Activated naive CD4-positive, alpha-beta T cell treated with anti-CD3 and anti-CD28 coated beads for 36 hours (primary cell): Measurements from ENCODE around the gene TACO1. TPM values are rescaled to one million over a fixed set of nuclear protein-coding genes. Genes with fewer than 3 reads are reported as not detected.

Experiments used
- CTCF ChIA-PET: fragments of 350-600 bp; sonication (Branson Sonifier 250); formaldehyde crosslinking; loops from one replicate; lab custom pipeline; 2021; ENCODE audit warnings: antibody characterized with exemption; lab: Charles Lee
- DNase-seq: peaks from one replicate; pipeline ENCODE4 v3.0.0-alpha.2; 2020
- H3K27ac Mint-ChIP-seq: one replicate; pipeline ENCODE4 v1.8.0; 2021; ENCODE audit warnings: mild to moderate bottlenecking, mixed read lengths
- H3K27me3 Mint-ChIP-seq: one replicate; pipeline ENCODE4 v1.8.0; 2021; ENCODE audit warnings: low read depth, mixed read lengths
- H3K36me3 Mint-ChIP-seq: one replicate; pipeline ENCODE4 v1.8.0; 2021; ENCODE audit warnings: low read depth, mixed read lengths
- H3K4me1 Mint-ChIP-seq: one replicate; pipeline ENCODE4 v1.8.0; 2021; ENCODE audit warnings: low read depth, mixed read lengths
- H3K4me3 Mint-ChIP-seq: one replicate; pipeline ENCODE4 v1.8.0; 2021; ENCODE audit warnings: mild to moderate bottlenecking, moderate library complexity, mixed read lengths
- H3K9me3 Mint-ChIP-seq: one replicate; pipeline ENCODE4 v1.8.0; 2021; ENCODE audit warnings: mixed read lengths
- intact Hi-C: fragments of 100-400 bp; cut with micrococcal nuclease; formaldehyde crosslinking; loops from one replicate; pipeline ENCODE4 v1.15.1; 2023
- total RNA-seq, 2 experiments: library from RNA; stranded (reverse); gene quantifications; one replicate each; pipeline ENCODE4 v1.2.3, GENCODE V29; 2021

Gene TACO1
- total RNA-seq, 2 experiments from 2014 or later = 27.6 to 28.9 TPM

GRCh38 chr17:63573634-63574033, 27.1 kb upstream of the TACO1 start:
- H3K36me3 Mint-ChIP-seq = peaks cover 10% of the 10 kb centered on the region
- no peak for DNase-seq
- H3K27me3 Mint-ChIP-seq = no peaks in the 10 kb centered on the region
- CTCF ChIA-PET = interaction anchor here (1.2 kb wide), 1 partner anchor 35 kb away, joined by 3 read pairs; no protein-coding TSS in a partner anchor
- H3K9me3 Mint-ChIP-seq = no peaks in the 10 kb centered on the region
- no peak overlapping the region for H3K27ac Mint-ChIP-seq
- intact Hi-C loops = no loop called here
- H3K4me1 Mint-ChIP-seq = peaks cover 22% of the 10 kb centered on the region
- H3K4me3 Mint-ChIP-seq = no peak overlapping the region

GRCh38 chr17:63578027-63578768, 22.5 kb upstream of the TACO1 start:
- Mint-ChIP-seq H3K27ac (no peak overlapping the region), H3K4me3 (no peak overlapping the region), H3K27me3 (no peaks in the 10 kb centered on the region), H3K9me3 (no peaks in the 10 kb centered on the region), H3K4me1 (peaks cover 7% of the 10 kb centered on the region), H3K36me3 (peaks cover 19% of the 10 kb centered on the region)
- intact Hi-C loops = no loop called here
- DNase-seq = no peak
- CTCF ChIA-PET = interaction anchor here (0.6 kb wide), 1 partner anchor 29 kb away, joined by 4 read pairs; no protein-coding TSS in a partner anchor

GRCh38 chr17:63578769-63579111, 22.0 kb upstream of the TACO1 start:
- no peak for DNase-seq
- Mint-ChIP-seq H3K36me3 (peaks cover 20% of the 10 kb centered on the region), H3K4me3 (no peak overlapping the region)

GRCh38 chr17:63579633-63580032, 21.1 kb upstream of the TACO1 start:
- Mint-ChIP-seq H3K9me3 (no peaks in the 10 kb centered on the region), H3K27ac (no peak overlapping the region), H3K4me3 (no peak overlapping the region), H3K27me3 (no peaks in the 10 kb centered on the region), H3K4me1 (peaks cover 5% of the 10 kb centered on the region), H3K36me3 (peaks cover 21% of the 10 kb centered on the region)
- DNase-seq = no peak
- intact Hi-C loops = no loop called here
- CTCF ChIA-PET = interaction anchor here (1.2 kb wide), 1 partner anchor 101 kb away, joined by 3 read pairs; no protein-coding TSS in a partner anchor

More at GRCh38 chr17:63578769-63579111, 22.0 kb upstream of the TACO1 start:
- CTCF ChIA-PET = interaction anchor here (0.6 kb wide), 1 partner anchor 30 kb away, joined by 4 read pairs; no protein-coding TSS in a partner anchor
- Mint-ChIP-seq H3K27me3 (no peaks in the 10 kb centered on the region), H3K4me1 (peaks cover 7% of the 10 kb centered on the region), H3K9me3 (no peaks in the 10 kb centered on the region), H3K27ac (peak overlapping the region; percentile 52)
- intact Hi-C loops = no loop called here

- Mint-ChIP-seq H3K9me3 (no peaks in the 10 kb centered on the region), H3K4me1 (peaks cover 14% of the 10 kb centered on the region), H3K36me3 (peaks cover 36% of the 10 kb centered on the region), H3K4me3 (no peak overlapping the region), H3K27ac (no peak overlapping the region), H3K27me3 (no peaks in the 10 kb centered on the region)
- no peak for DNase-seq
- CTCF ChIA-PET = interaction anchor here (0.6 kb wide), 1 partner anchor 238 kb away, joined by 3 read pairs; no protein-coding TSS in a partner anchor
- intact Hi-C loops = no loop called here
Observed at GRCh38 chr17:63587770-63588169, 12.9 kb upstream of the TACO1 start.

- no peaks in the 10 kb centered on the region for H3K27me3 Mint-ChIP-seq
- no peak for DNase-seq
- H3K4me3 Mint-ChIP-seq = no peak overlapping the region
- no peak overlapping the region for H3K27ac Mint-ChIP-seq
- no peaks in the 10 kb centered on the region for H3K9me3 Mint-ChIP-seq
- H3K4me1 Mint-ChIP-seq = peaks cover 12% of the 10 kb centered on the region
- H3K36me3 Mint-ChIP-seq = peaks cover 29% of the 10 kb centered on the region
- CTCF ChIA-PET = no interaction called here
- intact Hi-C loops = no loop called here
Observed at GRCh38 chr17:63588797-63589196, 11.9 kb upstream of the TACO1 start.

GRCh38 chr17:63589646-63590045, 11.0 kb upstream of the TACO1 start:
- Mint-ChIP-seq H3K4me3 (no peak overlapping the region), H3K4me1 (peaks cover 11% of the 10 kb centered on the region), H3K36me3 (peaks cover 25% of the 10 kb centered on the region), H3K27me3 (no peaks in the 10 kb centered on the region), H3K27ac (no peak overlapping the region), H3K9me3 (no peaks in the 10 kb centered on the region)
- DNase-seq = no peak
- intact Hi-C loops = no loop called here
- CTCF ChIA-PET = no interaction called here

GRCh38 chr17:63592797-63593196, 7.9 kb upstream of the TACO1 start:
- Mint-ChIP-seq H3K4me1 (peaks cover 6% of the 10 kb centered on the region), H3K36me3 (peaks cover 17% of the 10 kb centered on the region), H3K4me3 (no peak overlapping the region), H3K27me3 (no peaks in the 10 kb centered on the region), H3K27ac (peak overlapping the region; percentile 57), H3K9me3 (no peaks in the 10 kb centered on the region)
- CTCF ChIA-PET = interaction anchor here (0.8 to 1.8 kb wide), 3 partner anchors 19 to 29 kb away, joined by 3 to 6 read pairs (median 3); partner anchors contain the start of gene MAP3K3
- intact Hi-C loops = no loop called here
- DNase-seq = no peak

GRCh38 chr17:63595132-63595531, 5.6 kb upstream of the TACO1 start:
- CTCF ChIA-PET = no interaction called here

GRCh38 chr17:63596856-63597586, 3.7 kb upstream of the TACO1 start:
- Mint-ChIP-seq H3K27me3 (no peaks in the 10 kb centered on the region), H3K27ac (peak overlapping the region; percentile 54), H3K36me3 (no peaks in the 10 kb centered on the region), H3K9me3 (no peaks in the 10 kb centered on the region), H3K4me3 (no peak overlapping the region), H3K4me1 (peaks cover 24% of the 10 kb centered on the region)
- DNase-seq = no peak
- intact Hi-C loops = no loop called here
- CTCF ChIA-PET = interaction anchor here (1.0 kb wide), 1 partner anchor 15 kb away, joined by 3 read pairs; no protein-coding TSS in a partner anchor

More at GRCh38 chr17:63595132-63595531, 5.6 kb upstream of the TACO1 start:
- H3K4me1 Mint-ChIP-seq = peaks cover 13% of the 10 kb centered on the region
- H3K36me3 Mint-ChIP-seq = peaks cover 9% of the 10 kb centered on the region
- no peaks in the 10 kb centered on the region for H3K27me3 Mint-ChIP-seq
- DNase-seq = no peak
- H3K4me3 Mint-ChIP-seq = no peak overlapping the region
- intact Hi-C loops = no loop called here
- H3K9me3 Mint-ChIP-seq = no peaks in the 10 kb centered on the region
- H3K27ac Mint-ChIP-seq = no peak overlapping the region

GRCh38 chr17:63598281-63598680, 2.4 kb upstream of the TACO1 start:
- intact Hi-C loops = no loop called here

More at GRCh38 chr17:63598281-63598680, 2.4 kb upstream of the TACO1 start:
- peaks cover 27% of the 10 kb centered on the region for H3K4me1 Mint-ChIP-seq
- no peak for DNase-seq
- H3K9me3 Mint-ChIP-seq = no peaks in the 10 kb centered on the region
- H3K4me3 Mint-ChIP-seq = no peak overlapping the region
- peaks cover 1% of the 10 kb centered on the region for H3K36me3 Mint-ChIP-seq
- no peaks in the 10 kb centered on the region for H3K27me3 Mint-ChIP-seq
- no peak overlapping the region for H3K27ac Mint-ChIP-seq
- CTCF ChIA-PET = no interaction called here
